Memory B cell (primary cell): ENCODE measurements around the gene SKAP1.
"Not testable (repeated sequence)": the region's sequence is repeated elsewhere in the genome, so short reads cannot be mapped to it uniquely, and the experiment has no call there.

Source experiments
- ATAC-seq: fragments of 150-1000 bp; cut with Tn5 transposase; 2 replicates; pipeline ENCODE4 v1.10.0; 2021; ENCODE audit warnings: low read depth, mild to moderate bottlenecking, moderate library complexity
- DNase-seq, 2 donors: peaks; one replicate each; pipeline ENCODE4 v3.0.0; 2022; ENCODE audit warnings: low spot score in 2 of 2
- H3K27ac Mint-ChIP-seq: one replicate; pipeline ENCODE4 v1.8.0; 2022; ENCODE audit warnings: mild to moderate bottlenecking, moderate library complexity, mixed read lengths
- H3K27me3 Mint-ChIP-seq: one replicate; pipeline ENCODE4 v1.8.0; 2022; ENCODE audit warnings: mixed read lengths
- H3K36me3 Mint-ChIP-seq: one replicate; pipeline ENCODE4 v1.8.0; 2022; ENCODE audit warnings: mild to moderate bottlenecking, mixed read lengths
- H3K4me1 Mint-ChIP-seq: one replicate; pipeline ENCODE4 v1.8.0; 2022; ENCODE audit warnings: mixed read lengths
- H3K4me3 Mint-ChIP-seq: one replicate; pipeline ENCODE4 v1.8.0; 2022; ENCODE audit warnings: mild to moderate bottlenecking, moderate library complexity, mixed read lengths
- H3K9me3 Mint-ChIP-seq: one replicate; pipeline ENCODE4 v1.8.0; 2022; ENCODE audit warnings: mixed read lengths

Gene SKAP1

GRCh38 chr17:48356866-48357265 lies 73.1 kb downstream of the SKAP1 start:
- DNase-seq (no peak), ATAC-seq (no peak)
- no peaks in the 10 kb centered on the region for H3K9me3 Mint-ChIP-seq
- H3K4me1 Mint-ChIP-seq: no peaks in the 10 kb centered on the region
- no peaks in the 10 kb centered on the region for H3K27me3 Mint-ChIP-seq
- no peaks in the 10 kb centered on the region for H3K36me3 Mint-ChIP-seq
- no peak overlapping the region for H3K27ac Mint-ChIP-seq
- H3K4me3 Mint-ChIP-seq: no peak overlapping the region

GRCh38 chr17:48352630-48353029 lies 77.4 kb downstream of the SKAP1 start:
- no peak overlapping the region for H3K27ac Mint-ChIP-seq
- no peaks in the 10 kb centered on the region for H3K36me3 Mint-ChIP-seq
- peaks cover 2% of the 10 kb centered on the region for H3K27me3 Mint-ChIP-seq
- no peaks in the 10 kb centered on the region for H3K4me1 Mint-ChIP-seq
- no peak for DNase-seq
- no peak overlapping the region for H3K4me3 Mint-ChIP-seq
- peaks cover 2% of the 10 kb centered on the region for H3K9me3 Mint-ChIP-seq
- ATAC-seq: no peak

GRCh38 chr17:48351911-48352332 lies 78.1 kb downstream of the SKAP1 start:
- Mint-ChIP-seq H3K27ac (no peak overlapping the region), H3K4me1 (no peaks in the 10 kb centered on the region), H3K36me3 (no peaks in the 10 kb centered on the region), H3K9me3 (peaks cover 2% of the 10 kb centered on the region), H3K27me3 (peaks cover 2% of the 10 kb centered on the region), H3K4me3 (no peak overlapping the region)
- DNase-seq: peak in 1 of 2 donors; percentile 27
- ATAC-seq: no peak

GRCh38 chr17:48348352-48348751 lies 81.7 kb downstream of the SKAP1 start:
- Mint-ChIP-seq H3K4me3 (no peak overlapping the region), H3K36me3 (no peaks in the 10 kb centered on the region), H3K27ac (no peak overlapping the region), H3K4me1 (no peaks in the 10 kb centered on the region), H3K27me3 (peaks cover 2% of the 10 kb centered on the region), H3K9me3 (peaks cover 2% of the 10 kb centered on the region)
- ATAC-seq: no peak
- DNase-seq: no peak

GRCh38 chr17:48347177-48347576 lies 82.8 kb downstream of the SKAP1 start:
- Mint-ChIP-seq H3K27ac (no peak overlapping the region), H3K27me3 (peaks cover 2% of the 10 kb centered on the region), H3K4me1 (no peaks in the 10 kb centered on the region), H3K9me3 (peaks cover 2% of the 10 kb centered on the region), H3K4me3 (no peak overlapping the region), H3K36me3 (no peaks in the 10 kb centered on the region)
- ATAC-seq (no peak), DNase-seq (no peak)

GRCh38 chr17:48344251-48344650 lies 85.8 kb downstream of the SKAP1 start:
- Mint-ChIP-seq H3K4me1 (no peaks in the 10 kb centered on the region), H3K4me3 (no peak overlapping the region), H3K9me3 (peaks cover 2% of the 10 kb centered on the region), H3K27me3 (peaks cover 2% of the 10 kb centered on the region), H3K27ac (no peak overlapping the region), H3K36me3 (no peaks in the 10 kb centered on the region)
- ATAC-seq (no peak), DNase-seq (no peak)

- no peaks in the 10 kb centered on the region for H3K27me3 Mint-ChIP-seq
Observed at GRCh38 chr17:48340916-48341315, 89.1 kb downstream of the SKAP1 start.

GRCh38 chr17:48338720-48339119 lies 91.3 kb downstream of the SKAP1 start:
- Mint-ChIP-seq H3K36me3 (no peaks in the 10 kb centered on the region), H3K9me3 (no peaks in the 10 kb centered on the region), H3K27ac (no peak overlapping the region), H3K4me3 (no peak overlapping the region), H3K4me1 (peaks cover 2% of the 10 kb centered on the region), H3K27me3 (no peaks in the 10 kb centered on the region)
- no peak for ATAC-seq
- no peak for DNase-seq

More at GRCh38 chr17:48340916-48341315, 89.1 kb downstream of the SKAP1 start:
- no peak for ATAC-seq
- Mint-ChIP-seq H3K9me3 (no peaks in the 10 kb centered on the region), H3K4me1 (peaks cover 2% of the 10 kb centered on the region), H3K4me3 (no peak overlapping the region), H3K27ac (no peak overlapping the region), H3K36me3 (no peaks in the 10 kb centered on the region)
- no peak for DNase-seq

- not testable (repeated sequence) for H3K36me3 Mint-ChIP-seq, H3K4me3 Mint-ChIP-seq, H3K27me3 Mint-ChIP-seq, DNase-seq, H3K4me1 Mint-ChIP-seq, H3K9me3 Mint-ChIP-seq, ATAC-seq, H3K27ac Mint-ChIP-seq
Observed at GRCh38 chr17:48337903-48338302, 92.1 kb downstream of the SKAP1 start.

GRCh38 chr17:48336986-48337385 lies 93.0 kb downstream of the SKAP1 start:
- no peak for DNase-seq
- Mint-ChIP-seq H3K36me3 (no peaks in the 10 kb centered on the region), H3K27me3 (no peaks in the 10 kb centered on the region), H3K27ac (no peak overlapping the region), H3K4me1 (peaks cover 2% of the 10 kb centered on the region), H3K4me3 (no peak overlapping the region), H3K9me3 (no peaks in the 10 kb centered on the region)
- no peak for ATAC-seq

GRCh38 chr17:48335858-48336500 lies 94.0 kb downstream of the SKAP1 start:
- Mint-ChIP-seq H3K9me3 (no peaks in the 10 kb centered on the region), H3K36me3 (no peaks in the 10 kb centered on the region), H3K27me3 (no peaks in the 10 kb centered on the region), H3K27ac (no peak overlapping the region), H3K4me1 (peaks cover 2% of the 10 kb centered on the region), H3K4me3 (no peak overlapping the region)
- DNase-seq: peak in 1 of 2 donors; percentile 68
- no peak for ATAC-seq

- no peak overlapping the region for H3K4me3 Mint-ChIP-seq
- H3K9me3 Mint-ChIP-seq: no peaks in the 10 kb centered on the region
- ATAC-seq (no peak), DNase-seq (no peak)
- H3K27ac Mint-ChIP-seq: no peak overlapping the region
- peaks cover 2% of the 10 kb centered on the region for H3K27me3 Mint-ChIP-seq
- H3K4me1 Mint-ChIP-seq: peaks cover 2% of the 10 kb centered on the region
- H3K36me3 Mint-ChIP-seq: no peaks in the 10 kb centered on the region
Observed at GRCh38 chr17:48335146-48335784, 94.7 kb downstream of the SKAP1 start.

- Mint-ChIP-seq H3K9me3 (no peaks in the 10 kb centered on the region), H3K36me3 (no peaks in the 10 kb centered on the region), H3K4me1 (peaks cover 2% of the 10 kb centered on the region), H3K27me3 (peaks cover 2% of the 10 kb centered on the region), H3K27ac (no peak overlapping the region), H3K4me3 (no peak overlapping the region)
- no peak for ATAC-seq
- DNase-seq: no peak
Observed at GRCh38 chr17:48333034-48333530, 96.9 kb downstream of the SKAP1 start.

GRCh38 chr17:48330887-48331286 lies 99.1 kb downstream of the SKAP1 start:
- Mint-ChIP-seq H3K27ac (no peak overlapping the region), H3K4me1 (no peaks in the 10 kb centered on the region), H3K4me3 (no peak overlapping the region), H3K9me3 (no peaks in the 10 kb centered on the region), H3K36me3 (no peaks in the 10 kb centered on the region), H3K27me3 (peaks cover 2% of the 10 kb centered on the region)
- DNase-seq (no peak), ATAC-seq (no peak)

- ATAC-seq: no peak
- Mint-ChIP-seq H3K27ac (no peak overlapping the region), H3K4me1 (no peaks in the 10 kb centered on the region), H3K36me3 (no peaks in the 10 kb centered on the region), H3K9me3 (no peaks in the 10 kb centered on the region), H3K27me3 (peaks cover 2% of the 10 kb centered on the region), H3K4me3 (no peak overlapping the region)
- DNase-seq: no peak
Observed at GRCh38 chr17:48330421-48330820, 99.6 kb downstream of the SKAP1 start.
